ENCODE results near the gene ATF7IP.
A peak's percentile ranks its signal among the peaks of the same experiment; 100 is the strongest.

ATF7IP gene

GRCh38 chr12:14417715-14418114, 52.2 kb downstream of the ATF7IP start:
- peak; percentile 60 for DNase-seq

- no peak for DNase-seq
Observed at GRCh38 chr12:14418451-14418890, 53.0 kb downstream of the ATF7IP start.

- no peak for DNase-seq
Observed at GRCh38 chr12:14422516-14423230, 57.2 kb downstream of the ATF7IP start.

GRCh38 chr12:14424545-14424944, 59.1 kb downstream of the ATF7IP start:
- DNase-seq = no peak

GRCh38 chr12:14426792-14427191, 61.3 kb downstream of the ATF7IP start:
- no peak for DNase-seq

- no peak for DNase-seq
Observed at GRCh38 chr12:14427929-14428328, 62.4 kb downstream of the ATF7IP start.

GRCh38 chr12:14430394-14430986, 65.0 kb downstream of the ATF7IP start:
- DNase-seq = no peak

- DNase-seq = no peak
Observed at GRCh38 chr12:14431975-14432374, 66.5 kb downstream of the ATF7IP start.

- no peak for DNase-seq
Observed at GRCh38 chr12:14435627-14436026, 70.1 kb downstream of the ATF7IP start.

- DNase-seq = no peak
Observed at GRCh38 chr12:14442221-14442881, 76.9 kb downstream of the ATF7IP start.

- no peak for DNase-seq
Observed at GRCh38 chr12:14443531-14443930, 78.0 kb downstream of the ATF7IP start.

- DNase-seq = no peak
Observed at GRCh38 chr12:14450479-14450878, 85.0 kb downstream of the ATF7IP start.

GRCh38 chr12:14452336-14452735, 86.9 kb downstream of the ATF7IP start:
- DNase-seq = no peak

GRCh38 chr12:14452865-14453264, 87.4 kb downstream of the ATF7IP start:
- no peak for DNase-seq

- DNase-seq = peak; percentile 6
Observed at GRCh38 chr12:14454098-14454907, 88.8 kb downstream of the ATF7IP start.

GRCh38 chr12:14460212-14460841, 94.8 kb downstream of the ATF7IP start:
- DNase-seq = no peak

- DNase-seq = no peak
Observed at GRCh38 chr12:14471497-14471896, 106.0 kb downstream of the ATF7IP start.

GRCh38 chr12:14473707-14474287, 108.3 kb downstream of the ATF7IP start:
- no peak for DNase-seq

GRCh38 chr12:14479004-14479403, 113.5 kb downstream of the ATF7IP start:
- no peak for DNase-seq

- DNase-seq = no peak
Observed at GRCh38 chr12:14481201-14481600, 115.7 kb downstream of the ATF7IP start.

- no peak for DNase-seq
Observed at GRCh38 chr12:14482361-14482760, 116.9 kb downstream of the ATF7IP start.

GRCh38 chr12:14482886-14483285, 117.4 kb downstream of the ATF7IP start:
- DNase-seq = no peak

Measured in effector CD4-positive, alpha-beta T cell (primary cell).